Measurements from ENCODE around the gene FMNL2. TPM values are rescaled to one million over a fixed set of nuclear protein-coding genes. Genes with fewer than 3 reads are reported as not detected.

Gene FMNL2
- total and polyA plus RNA-seq, 2 experiments from 2014 or later: 5.1 to 11.7 TPM

DNA sequence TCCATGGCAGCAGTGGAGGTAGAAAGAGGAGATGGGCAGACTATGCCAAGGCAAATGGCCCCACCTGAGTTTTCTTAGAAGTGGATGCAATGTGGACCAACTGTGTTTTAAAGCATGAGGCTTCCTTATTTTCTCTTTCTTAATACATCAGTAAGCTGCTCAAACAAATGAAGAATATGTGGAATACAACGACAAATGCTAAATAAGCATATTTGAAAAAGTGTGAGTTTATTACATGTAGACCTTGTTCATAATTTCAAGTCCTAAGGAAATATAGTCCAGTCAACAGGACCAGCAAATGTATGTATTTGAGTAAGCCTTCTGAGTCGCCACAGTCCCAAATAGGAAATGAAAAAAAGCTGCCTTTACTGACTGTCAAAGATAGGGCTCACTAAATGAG is 204.4 kb downstream of the FMNL2 start:
- Histone ChIP-seq H3K36me3 (no peaks in the 10 kb centered on the region), H3K9me3 (ENCODE audit: low read depth) (no peaks in the 10 kb centered on the region)

DNA sequence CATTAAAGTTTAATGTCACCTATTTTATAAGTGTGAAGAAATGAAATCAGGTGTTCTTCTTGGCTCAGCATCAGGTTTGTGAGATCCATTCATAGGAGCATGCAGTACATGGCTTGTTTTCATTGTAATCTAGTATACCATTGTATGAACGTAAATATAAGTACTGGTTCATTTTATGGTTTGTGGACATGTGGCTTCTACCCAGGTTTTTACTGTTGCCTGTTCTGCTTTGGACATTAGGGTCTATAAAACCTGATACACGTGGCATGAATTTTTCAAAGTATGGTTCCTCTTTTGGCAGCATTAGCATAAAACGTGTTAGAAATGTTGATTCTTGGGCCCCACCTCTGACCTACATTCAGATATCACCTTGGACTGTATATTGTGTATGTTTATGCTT is 206.7 kb downstream of the FMNL2 start:
- Histone ChIP-seq H3K4me1 (ENCODE audit: low read depth) (no peaks in the 10 kb centered on the region), H3K27me3 (no peaks in the 10 kb centered on the region), H3K4me3 (no peak overlapping the region), H3K27ac (no peak overlapping the region), H3K9me3 (ENCODE audit: low read depth) (no peaks in the 10 kb centered on the region), H3K36me3 (no peaks in the 10 kb centered on the region)
- TF ChIP-seq CTCF (IDR thresholded peaks at IDR 0.05; ENCODE audit: low read depth, low read length): no peak
- DNase-seq (ENCODE audit: low read depth in 1 of 2, low spot score in 1 of 2): no peak

More for the DNA sequence above, 204.4 kb downstream of the FMNL2 start:
- Histone ChIP-seq H3K4me1 (ENCODE audit: low read depth) (no peaks in the 10 kb centered on the region), H3K27ac (no peak overlapping the region), H3K4me3 (no peak overlapping the region), H3K27me3 (no peaks in the 10 kb centered on the region)
- no peak for TF ChIP-seq CTCF (IDR thresholded peaks at IDR 0.05; ENCODE audit: low read depth, low read length)
- no peak for DNase-seq (ENCODE audit: low read depth in 1 of 2, low spot score in 1 of 2)

GRCh38 chr2:152542337-152542994 is 207.5 kb downstream of the FMNL2 start:
- Histone ChIP-seq H3K4me1 (ENCODE audit: low read depth) (no peaks in the 10 kb centered on the region), H3K9me3 (ENCODE audit: low read depth) (no peaks in the 10 kb centered on the region), H3K27ac (peak overlapping the region; percentile 18), H3K4me3 (no peak overlapping the region), H3K27me3 (no peaks in the 10 kb centered on the region), H3K36me3 (no peaks in the 10 kb centered on the region)
- no peak for TF ChIP-seq CTCF (IDR thresholded peaks at IDR 0.05; ENCODE audit: low read depth, low read length)
- DNase-seq (ENCODE audit: low read depth in 1 of 2, low spot score in 1 of 2): no peak

DNA sequence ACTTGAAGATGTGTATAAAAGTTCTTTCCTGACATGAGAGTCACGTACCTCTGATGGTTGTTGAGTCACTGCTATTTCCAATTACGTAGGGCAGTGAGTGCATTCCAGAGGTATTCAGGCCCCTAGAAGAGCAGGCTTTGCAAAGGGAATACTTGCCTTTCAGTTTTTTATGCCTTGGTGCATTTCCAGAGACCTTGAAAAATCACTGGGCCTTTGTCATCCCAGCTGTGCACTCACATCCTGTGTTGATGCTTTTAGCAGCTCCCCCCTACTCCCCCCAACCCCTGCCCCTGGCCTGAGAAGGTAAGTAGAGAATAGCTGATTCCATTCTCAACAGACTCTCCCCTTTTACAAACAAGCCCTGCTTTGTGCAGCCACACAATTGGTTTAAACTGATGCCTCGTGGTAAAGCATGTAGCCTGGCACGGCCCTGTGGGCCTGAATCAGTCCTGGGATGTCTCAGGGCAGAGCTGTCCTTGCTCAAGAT is 208.1 kb downstream of the FMNL2 start:
- no peaks in the 10 kb centered on the region for H3K36me3 ChIP-seq
- H3K27me3 ChIP-seq: no peaks in the 10 kb centered on the region
- H3K27ac ChIP-seq: peak overlapping the region; percentile 18
- H3K9me3 ChIP-seq (ENCODE audit: low read depth): no peaks in the 10 kb centered on the region
- DNase-seq (ENCODE audit: low read depth in 1 of 2, low spot score in 1 of 2): peak in 1 of 2 donors; percentile 84
- TF ChIP-seq CTCF (IDR thresholded peaks at IDR 0.05; ENCODE audit: low read depth, low read length): no peak
- H3K4me1 ChIP-seq (ENCODE audit: low read depth): no peaks in the 10 kb centered on the region
- H3K4me3 ChIP-seq: no peak overlapping the region

- Histone ChIP-seq H3K9me3 (ENCODE audit: low read depth) (no peaks in the 10 kb centered on the region), H3K27me3 (no peaks in the 10 kb centered on the region), H3K36me3 (no peaks in the 10 kb centered on the region), H3K27ac (no peak overlapping the region), H3K4me3 (no peak overlapping the region), H3K4me1 (ENCODE audit: low read depth) (no peaks in the 10 kb centered on the region)
- TF ChIP-seq CTCF (IDR thresholded peaks at IDR 0.05; ENCODE audit: low read depth, low read length): no peak
- DNase-seq (ENCODE audit: low read depth in 1 of 2, low spot score in 1 of 2): no peak
These were observed 208.7 kb downstream of the FMNL2 start for GRCh38 chr2:152543717-152544116.

Data from cardiac muscle cell (in vitro differentiated cells and primary cell).